Colonic mucosa (tissue), 4 donors: ENCODE measurements around the gene NABP2. TPM values are rescaled to one million over a fixed set of nuclear protein-coding genes. Genes with fewer than 3 reads are reported as not detected.
"Not testable (repeated sequence)": the region's sequence is repeated elsewhere in the genome, so short reads cannot be mapped to it uniquely, and the experiment has no call there.

Experiments
- DNase-seq: peaks from one replicate; pipeline ENCODE4 v3.0.0-alpha.2; 2020
- H3K27ac ChIP-seq: fragments of 200-600 bp; one replicate; pipeline ENCODE4 v1.8.0; 2021
- H3K27me3 ChIP-seq: fragments of 200-600 bp; one replicate; pipeline ENCODE4 v1.8.0; 2021
- H3K36me3 ChIP-seq: fragments of 200-600 bp; one replicate; pipeline ENCODE4 v1.8.0; 2021
- H3K4me1 ChIP-seq: fragments of 200-600 bp; one replicate; pipeline ENCODE4 v1.8.0; 2021; ENCODE audit warnings: mild to moderate bottlenecking
- H3K4me3 ChIP-seq: fragments of 200-600 bp; one replicate; pipeline ENCODE4 v1.8.0; 2021
- H3K9ac ChIP-seq, 2 donors: one replicate each; pipeline ENCODE4 v1.7.0; 2013; ENCODE audit warnings: control low read depth in 2 of 2, low read depth in 2 of 2, low read length in 2 of 2
- H3K9me3 ChIP-seq: fragments of 200-600 bp; one replicate; pipeline ENCODE4 v1.8.0; 2021
- intact Hi-C: fragments of 100-400 bp; cut with DNase I; formaldehyde crosslinking; loops from one replicate; pipeline ENCODE4 v1.14.1; 2022
- total RNA-seq, 2 donors: library from RNA; stranded (reverse); fragmentation: NEBNext Ultra II Directional in 1 of 2; extraction: Animal tissue kit (Norgen Biotek cat#: 25700) in 1 of 2; gene quantifications; one replicate each; pipeline ENCODE4 v1.2.1, GENCODE V29; 2021
- TF ChIP-seq, protein P1 (sequence below): fragments of 200-600 bp; IDR thresholded peaks from one replicate; pipeline ENCODE4 v1.8.0; 2022; ENCODE audit warnings: antibody characterized with exemption, mild to moderate bottlenecking
- donor health status: healthy.
- donor health status: DM: no; HTN: no; CAD: no.
- donor health status: DM: no; HTN: no; CAD: no.

Gene NABP2
- total RNA-seq, 2 donors from 2014 or later, result 30.3 to 68.4 TPM

GRCh38 chr12:56267443-56268071 is 43.4 kb downstream of the NABP2 start:
- peak; percentile 44 for DNase-seq
- Histone ChIP-seq H3K9me3 (no peaks in the 10 kb centered on the region), H3K4me1 (no peaks in the 10 kb centered on the region), H3K4me3 (peak overlapping the region; percentile 75), H3K36me3 (no peaks in the 10 kb centered on the region), H3K9ac (peak overlapping the region; percentile 27 to 59), H3K27me3 (no peaks in the 10 kb centered on the region), H3K27ac (peak overlapping the region; percentile 95)
- intact Hi-C loops, result no loop called here
- TF ChIP-seq, protein P1, sequence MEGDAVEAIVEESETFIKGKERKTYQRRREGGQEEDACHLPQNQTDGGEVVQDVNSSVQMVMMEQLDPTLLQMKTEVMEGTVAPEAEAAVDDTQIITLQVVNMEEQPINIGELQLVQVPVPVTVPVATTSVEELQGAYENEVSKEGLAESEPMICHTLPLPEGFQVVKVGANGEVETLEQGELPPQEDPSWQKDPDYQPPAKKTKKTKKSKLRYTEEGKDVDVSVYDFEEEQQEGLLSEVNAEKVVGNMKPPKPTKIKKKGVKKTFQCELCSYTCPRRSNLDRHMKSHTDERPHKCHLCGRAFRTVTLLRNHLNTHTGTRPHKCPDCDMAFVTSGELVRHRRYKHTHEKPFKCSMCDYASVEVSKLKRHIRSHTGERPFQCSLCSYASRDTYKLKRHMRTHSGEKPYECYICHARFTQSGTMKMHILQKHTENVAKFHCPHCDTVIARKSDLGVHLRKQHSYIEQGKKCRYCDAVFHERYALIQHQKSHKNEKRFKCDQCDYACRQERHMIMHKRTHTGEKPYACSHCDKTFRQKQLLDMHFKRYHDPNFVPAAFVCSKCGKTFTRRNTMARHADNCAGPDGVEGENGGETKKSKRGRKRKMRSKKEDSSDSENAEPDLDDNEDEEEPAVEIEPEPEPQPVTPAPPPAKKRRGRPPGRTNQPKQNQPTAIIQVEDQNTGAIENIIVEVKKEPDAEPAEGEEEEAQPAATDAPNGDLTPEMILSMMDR, result no peak

GRCh38 chr12:56271031-56271430 is 46.9 kb downstream of the NABP2 start:
- Histone ChIP-seq H3K9ac (no peak overlapping the region), H3K27ac (no peak overlapping the region), H3K4me1 (no peaks in the 10 kb centered on the region), H3K27me3 (no peaks in the 10 kb centered on the region), H3K4me3 (no peak overlapping the region), H3K36me3 (peaks cover 19% of the 10 kb centered on the region), H3K9me3 (no peaks in the 10 kb centered on the region)
- no peak for DNase-seq
- intact Hi-C loops, result no loop called here
- TF ChIP-seq, protein P1, result no peak

GRCh38 chr12:56272468-56272867 is 48.3 kb downstream of the NABP2 start:
- H3K9me3 ChIP-seq, H3K4me3 ChIP-seq, DNase-seq, H3K9ac ChIP-seq, H3K4me1 ChIP-seq, intact Hi-C loops, H3K27me3 ChIP-seq, H3K27ac ChIP-seq: not testable (repeated sequence)
- H3K36me3 ChIP-seq, result peaks cover 22% of the 10 kb centered on the region

GRCh38 chr12:56274299-56274698 is 50.2 kb downstream of the NABP2 start:
- TF ChIP-seq, protein P1, result no peak
- Histone ChIP-seq H3K9ac (no peak overlapping the region), H3K36me3 (peaks cover 25% of the 10 kb centered on the region), H3K9me3 (no peaks in the 10 kb centered on the region), H3K4me3 (no peak overlapping the region), H3K27me3 (no peaks in the 10 kb centered on the region), H3K4me1 (no peaks in the 10 kb centered on the region), H3K27ac (no peak overlapping the region)
- no peak for DNase-seq
- intact Hi-C loops, result no loop called here

GRCh38 chr12:56278905-56279304 is 54.8 kb downstream of the NABP2 start:
- Histone ChIP-seq H3K27ac (no peak overlapping the region), H3K36me3 (peaks cover 41% of the 10 kb centered on the region), H3K9me3 (no peaks in the 10 kb centered on the region), H3K9ac (no peak overlapping the region), H3K4me3 (no peak overlapping the region), H3K27me3 (no peaks in the 10 kb centered on the region), H3K4me1 (no peaks in the 10 kb centered on the region)
- TF ChIP-seq, protein P1, result no peak
- intact Hi-C loops, result no loop called here
- DNase-seq, result no peak

Other genes starting within 250 kb of the NABP2 start
- gene SUOX, start 227.1 kb upstream of the NABP2 start, total RNA-seq, result 10 to 100 TPM; 25.8 to 35.8 TPM
- 1 to 10 TPM; 4.7 to 5.6 TPM for gene IKZF4, start 203.3 kb upstream of the NABP2 start, total RNA-seq
- gene RPS26, start 182.4 kb upstream of the NABP2 start, total RNA-seq, result 10 to 100 TPM; 53.1 to 80.5 TPM
- gene ERBB3, start 144.2 kb upstream of the NABP2 start, total RNA-seq, result 100 to 1,000 TPM; 158 to 206 TPM
- 100 to 1,000 TPM in 1 of 2 donors, 10 to 100 TPM in 1; 69.6 to 155 TPM for gene PA2G4, start 119.8 kb upstream of the NABP2 start, total RNA-seq
- 1,000 to 10,000 TPM; 3,248 to 3,669 TPM for gene RPL41, start 107.7 kb upstream of the NABP2 start, total RNA-seq
- gene ZC3H10, start 106.1 kb upstream of the NABP2 start, total RNA-seq, result 1 to 10 TPM; 3.5 to 6.1 TPM
- 10 to 100 TPM; 63.9 to 72.8 TPM for gene ESYT1, start 96.1 kb upstream of the NABP2 start, total RNA-seq
- gene MYL6B, start 71.8 kb upstream of the NABP2 start, total RNA-seq, result 10 to 100 TPM; 18.6 to 19.1 TPM
- 1,000 to 10,000 TPM; 1,641 to 1,922 TPM for gene MYL6, start 66.0 kb upstream of the NABP2 start, total RNA-seq
- gene SMARCC2, start 34.9 kb upstream of the NABP2 start, total RNA-seq, result 10 to 100 TPM; 80.1 to 84.2 TPM
- 10 to 100 TPM; 29.0 to 36.0 TPM for gene RNF41, start 2.4 kb upstream of the NABP2 start, total RNA-seq
- 100 to 1,000 TPM; 158 to 163 TPM for gene SLC39A5, start 5.7 kb downstream of the NABP2 start, total RNA-seq
- gene ANKRD52, start 34.0 kb downstream of the NABP2 start, total RNA-seq, result 10 to 100 TPM; 39.3 to 57.7 TPM
- 1 to 10 TPM; 4.2 to 4.5 TPM for gene COQ10A, start 42.6 kb downstream of the NABP2 start, total RNA-seq
- 100 to 1,000 TPM; 367 to 437 TPM for gene CS, start 76.0 kb downstream of the NABP2 start, total RNA-seq
- 100 to 1,000 TPM in 1 of 2 donors, 10 to 100 TPM in 1; 76.8 to 144 TPM for gene CNPY2, start 91.6 kb downstream of the NABP2 start, total RNA-seq
- gene PAN2, start 109.7 kb downstream of the NABP2 start, total RNA-seq, result 10 to 100 TPM; 48.1 to 68.0 TPM
- under 1 TPM in 1 of 2 donors, not detected in 1; 0.27 TPM for gene IL23A, start 114.5 kb downstream of the NABP2 start, total RNA-seq
- 10 to 100 TPM; 62.6 to 63.2 TPM for gene STAT2, start 135.8 kb downstream of the NABP2 start, total RNA-seq
- gene APOF, start 138.5 kb downstream of the NABP2 start, total RNA-seq, result under 1 TPM in 1 of 2 donors, not detected in 1; 0.15 TPM
- gene TIMELESS, start 225.1 kb downstream of the NABP2 start, total RNA-seq, result 10 to 100 TPM in 1 of 2 donors, 1 to 10 TPM in 1; 9.1 to 36.4 TPM
- gene MIP, start 230.3 kb downstream of the NABP2 start, total RNA-seq, result not detected
- gene SPRYD4, start 244.2 kb downstream of the NABP2 start, total RNA-seq, result 1 to 10 TPM; 4.0 to 4.2 TPM